IPS-18a (cell line): ENCODE measurements around the gene ARMH3.

Source experiments
- H3K27ac ChIP-seq: one replicate; pipeline ENCODE4 v1.5.1; 2013; ENCODE audit warnings: low read length
- H3K27me3 ChIP-seq: one replicate; pipeline ENCODE4 v1.6.1; 2013; ENCODE audit warnings: mild to moderate bottlenecking, low read length; ENCODE audit not compliant: control insufficient read depth, insufficient read depth
- H3K36me3 ChIP-seq: one replicate; pipeline ENCODE4 v1.6.1; 2013; ENCODE audit warnings: low read depth, low read length; ENCODE audit not compliant: control insufficient read depth
- H3K4me1 ChIP-seq: one replicate; pipeline ENCODE4 v1.6.1; 2013; ENCODE audit warnings: low read depth, low read length; ENCODE audit not compliant: control insufficient read depth
- H3K4me3 ChIP-seq: one replicate; pipeline ENCODE4 v1.5.1; 2013; ENCODE audit warnings: low read length
- H3K9ac ChIP-seq: one replicate; pipeline ENCODE4 v1.6.1; 2013; ENCODE audit warnings: mild to moderate bottlenecking, low read length, moderate library complexity
- H3K9me3 ChIP-seq: one replicate; pipeline ENCODE4 v1.6.1; 2013; ENCODE audit warnings: low read depth, low read length; ENCODE audit not compliant: control insufficient read depth

Gene ARMH3

DNA sequence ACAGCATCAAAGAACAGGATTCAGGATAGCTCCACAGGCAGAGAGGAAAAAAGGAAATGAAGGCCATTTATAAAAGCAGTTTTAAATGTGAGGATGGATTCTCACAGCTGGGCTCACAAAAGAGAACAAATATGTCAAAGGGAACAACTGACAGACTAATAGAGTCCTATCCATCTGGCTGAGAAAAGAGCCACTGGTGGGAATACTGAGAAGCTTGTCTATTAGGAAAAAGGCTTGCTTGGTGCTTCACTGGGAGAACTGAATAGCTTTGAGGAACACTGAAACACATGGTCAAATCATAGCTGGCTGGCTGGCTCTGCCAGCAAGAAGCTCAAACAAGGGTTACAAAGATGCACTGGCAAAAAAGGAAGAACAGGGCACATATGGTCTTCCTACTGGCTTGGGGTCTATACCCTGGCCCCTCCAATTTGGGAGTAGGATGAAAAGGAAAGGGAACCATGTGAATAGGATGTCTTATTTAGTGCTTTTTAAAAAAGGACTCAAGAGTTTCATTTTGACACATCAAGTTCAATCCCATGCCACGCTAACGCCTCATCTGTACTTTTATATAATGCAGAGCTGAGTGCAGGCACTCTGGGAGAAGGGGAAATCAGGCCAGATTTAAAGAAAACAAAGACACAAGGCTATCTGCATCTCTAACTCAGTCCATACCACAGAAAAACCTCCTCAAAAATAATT, 167.6 kb downstream of the ARMH3 start:
- no peaks in the 10 kb centered on the region for H3K4me1 ChIP-seq
- H3K9ac ChIP-seq = no peak overlapping the region
- H3K36me3 ChIP-seq = no peaks in the 10 kb centered on the region
- no peaks in the 10 kb centered on the region for H3K9me3 ChIP-seq
- no peak overlapping the region for H3K27ac ChIP-seq
- H3K4me3 ChIP-seq = no peak overlapping the region
- H3K27me3 ChIP-seq = no peaks in the 10 kb centered on the region

GRCh38 chr10:101887775-101888174, 168.2 kb downstream of the ARMH3 start:
- Histone ChIP-seq H3K9ac (no peak overlapping the region), H3K4me1 (no peaks in the 10 kb centered on the region), H3K27ac (no peak overlapping the region), H3K36me3 (no peaks in the 10 kb centered on the region), H3K27me3 (no peaks in the 10 kb centered on the region), H3K4me3 (no peak overlapping the region), H3K9me3 (no peaks in the 10 kb centered on the region)

DNA sequence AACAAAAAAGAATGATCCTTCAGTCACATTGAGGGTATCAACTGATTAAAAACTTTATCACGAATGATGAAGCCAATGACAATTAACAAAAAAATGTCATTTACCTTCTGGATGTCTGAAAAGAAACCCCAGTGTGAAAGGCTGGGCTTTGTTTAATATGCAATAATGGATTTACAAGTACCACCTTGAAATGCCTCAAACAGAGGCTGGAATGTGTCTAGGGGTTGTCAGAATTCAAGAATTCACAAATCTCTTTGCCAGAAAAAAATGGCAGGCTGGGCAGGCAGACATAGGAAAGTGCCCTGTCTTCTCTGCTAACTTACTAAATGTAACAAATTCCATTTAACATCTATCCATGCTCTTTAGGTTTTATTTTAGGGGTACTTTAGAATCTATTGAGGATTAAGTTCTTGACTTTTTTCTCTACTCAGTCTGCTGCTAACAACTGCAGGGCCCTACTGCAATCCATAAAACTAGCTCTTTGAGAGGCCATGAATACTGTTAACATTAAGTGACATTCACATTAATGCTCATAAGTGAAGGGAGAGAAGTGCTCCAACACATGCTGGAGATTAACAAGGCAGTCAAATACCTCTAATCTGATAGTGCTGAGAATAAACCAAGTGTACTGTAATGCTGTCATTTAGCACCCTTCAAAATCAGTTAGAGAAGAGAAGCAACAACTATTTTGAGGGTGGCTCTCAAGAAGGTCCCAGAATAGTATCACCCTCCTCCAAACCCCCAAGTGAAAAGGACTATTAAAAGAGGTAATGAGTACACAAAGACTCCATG, 169.3 kb downstream of the ARMH3 start:
- H3K9me3 ChIP-seq = no peaks in the 10 kb centered on the region
- H3K4me3 ChIP-seq = no peak overlapping the region
- no peaks in the 10 kb centered on the region for H3K27me3 ChIP-seq
- H3K36me3 ChIP-seq = no peaks in the 10 kb centered on the region
- no peak overlapping the region for H3K27ac ChIP-seq
- H3K4me1 ChIP-seq = no peaks in the 10 kb centered on the region
- no peak overlapping the region for H3K9ac ChIP-seq

- no peak overlapping the region for H3K4me3 ChIP-seq
- H3K9me3 ChIP-seq = no peaks in the 10 kb centered on the region
- H3K9ac ChIP-seq = no peak overlapping the region
- no peaks in the 10 kb centered on the region for H3K4me1 ChIP-seq
- H3K36me3 ChIP-seq = no peaks in the 10 kb centered on the region
- no peaks in the 10 kb centered on the region for H3K27me3 ChIP-seq
- H3K27ac ChIP-seq = no peak overlapping the region
These were observed 174.8 kb downstream of the ARMH3 start for GRCh38 chr10:101881036-101881774.

- H3K27ac ChIP-seq = no peak overlapping the region
- no peaks in the 10 kb centered on the region for H3K36me3 ChIP-seq
- H3K27me3 ChIP-seq = no peaks in the 10 kb centered on the region
- no peaks in the 10 kb centered on the region for H3K4me1 ChIP-seq
- H3K9me3 ChIP-seq = no peaks in the 10 kb centered on the region
- no peak overlapping the region for H3K4me3 ChIP-seq
- H3K9ac ChIP-seq = no peak overlapping the region
These were observed 175.8 kb downstream of the ARMH3 start for GRCh38 chr10:101880232-101880573.

GRCh38 chr10:101879456-101880231, 176.3 kb downstream of the ARMH3 start:
- no peak overlapping the region for H3K4me3 ChIP-seq
- no peaks in the 10 kb centered on the region for H3K36me3 ChIP-seq
- no peaks in the 10 kb centered on the region for H3K9me3 ChIP-seq
- no peaks in the 10 kb centered on the region for H3K27me3 ChIP-seq
- no peak overlapping the region for H3K27ac ChIP-seq
- peaks cover 1% of the 10 kb centered on the region for H3K4me1 ChIP-seq
- H3K9ac ChIP-seq = no peak overlapping the region

GRCh38 chr10:101878869-101879268, 177.1 kb downstream of the ARMH3 start:
- H3K4me1 ChIP-seq = peaks cover 6% of the 10 kb centered on the region
- no peaks in the 10 kb centered on the region for H3K27me3 ChIP-seq
- no peaks in the 10 kb centered on the region for H3K9me3 ChIP-seq
- H3K27ac ChIP-seq = no peak overlapping the region
- no peak overlapping the region for H3K9ac ChIP-seq
- no peaks in the 10 kb centered on the region for H3K36me3 ChIP-seq
- H3K4me3 ChIP-seq = no peak overlapping the region

GRCh38 chr10:101875068-101875688, 180.8 kb downstream of the ARMH3 start:
- no peaks in the 10 kb centered on the region for H3K9me3 ChIP-seq
- H3K4me3 ChIP-seq = no peak overlapping the region
- H3K27ac ChIP-seq = no peak overlapping the region
- no peaks in the 10 kb centered on the region for H3K27me3 ChIP-seq
- H3K36me3 ChIP-seq = no peaks in the 10 kb centered on the region
- no peak overlapping the region for H3K9ac ChIP-seq
- H3K4me1 ChIP-seq = peaks cover 6% of the 10 kb centered on the region

- no peaks in the 10 kb centered on the region for H3K9me3 ChIP-seq
- H3K9ac ChIP-seq = no peak overlapping the region
- H3K4me3 ChIP-seq = no peak overlapping the region
- H3K36me3 ChIP-seq = no peaks in the 10 kb centered on the region
- no peak overlapping the region for H3K27ac ChIP-seq
- H3K27me3 ChIP-seq = no peaks in the 10 kb centered on the region
- H3K4me1 ChIP-seq = peaks cover 6% of the 10 kb centered on the region
These were observed 181.7 kb downstream of the ARMH3 start for GRCh38 chr10:101874252-101874651.

GRCh38 chr10:101867931-101868330, 188.0 kb downstream of the ARMH3 start:
- no peak overlapping the region for H3K27ac ChIP-seq
- H3K4me3 ChIP-seq = no peak overlapping the region
- H3K4me1 ChIP-seq = no peaks in the 10 kb centered on the region
- no peak overlapping the region for H3K9ac ChIP-seq
- no peaks in the 10 kb centered on the region for H3K9me3 ChIP-seq
- no peaks in the 10 kb centered on the region for H3K27me3 ChIP-seq
- no peaks in the 10 kb centered on the region for H3K36me3 ChIP-seq

- Histone ChIP-seq H3K9ac (no peak overlapping the region), H3K36me3 (no peaks in the 10 kb centered on the region), H3K9me3 (peaks cover 10% of the 10 kb centered on the region), H3K27me3 (no peaks in the 10 kb centered on the region), H3K4me3 (no peak overlapping the region), H3K27ac (no peak overlapping the region), H3K4me1 (no peaks in the 10 kb centered on the region)
These were observed 196.4 kb downstream of the ARMH3 start for GRCh38 chr10:101859530-101859929.
